ENCODE data around the gene TTLL12. TPM values are rescaled to one million over a fixed set of nuclear protein-coding genes. Genes with fewer than 3 reads are reported as not detected.

The TTLL12 gene
- total and polyA plus RNA-seq, 4 donors, result 12.2 to 16.4 (median 13.4) TPM

GRCh38 chr22:43199541-43199940 is 12.6 kb upstream of the TTLL12 start:
- no peaks in the 10 kb centered on the region for H3K4me1 ChIP-seq (ENCODE audit: control insufficient read depth in 1 of 2, insufficient read depth in 2 of 2, low read length in 2 of 2)
- WGBS, 2 donors, result 79 to 88% methylated on average over 11 of the region's 11 CpGs
- H3K4me3 ChIP-seq (ENCODE audit: low read length in 2 of 2), result no peak overlapping the region
- no peak for ATAC-seq (ENCODE audit: low FRiP score)
- H3K27ac ChIP-seq (ENCODE audit: low read depth in 1 of 2, low read length in 2 of 2), result no peak overlapping the region
- H3K36me3 ChIP-seq (ENCODE audit: control insufficient read depth in 1 of 2, insufficient read depth in 2 of 2, low read length in 1 of 2), result no peaks in the 10 kb centered on the region
- H3K27me3 ChIP-seq (ENCODE audit: control insufficient read depth in 1 of 2, insufficient read depth in 2 of 2, low read length in 1 of 2), result no peaks in the 10 kb centered on the region
- intact Hi-C loops (cut with DNase I), result no loop called here
- no peak for DNase-seq
- H3K9me3 ChIP-seq (ENCODE audit: control insufficient read depth, low read length), result no peaks in the 10 kb centered on the region

DNA sequence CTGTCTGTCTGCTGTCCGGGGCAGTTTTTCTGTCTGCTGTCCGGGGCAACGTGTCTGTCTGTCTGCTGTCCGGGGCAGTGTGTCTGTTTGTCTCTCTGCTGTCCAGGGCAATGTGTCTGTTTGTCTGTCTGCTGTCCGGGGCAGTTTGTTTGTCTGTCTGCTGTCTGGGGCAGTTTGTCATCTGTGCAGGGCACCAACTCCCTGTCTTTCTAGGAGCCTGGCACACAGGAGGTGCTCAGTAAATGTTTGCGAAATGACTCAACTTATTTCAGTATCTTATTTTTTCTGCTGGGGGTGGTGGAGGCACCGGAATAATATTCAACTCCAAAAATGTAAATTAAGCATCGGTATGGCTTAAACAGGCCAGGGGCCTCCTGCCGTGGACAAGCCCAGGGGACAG is 12.0 kb upstream of the TTLL12 start:
- 52 to 59% methylated on average over 9 of the region's 9 CpGs for WGBS, 2 donors
- ATAC-seq (ENCODE audit: low FRiP score) (no peak), DNase-seq (no peak)
- Histone ChIP-seq H3K27me3 (ENCODE audit: control insufficient read depth in 1 of 2, insufficient read depth in 2 of 2, low read length in 1 of 2) (no peaks in the 10 kb centered on the region), H3K9me3 (ENCODE audit: control insufficient read depth, low read length) (no peaks in the 10 kb centered on the region), H3K27ac (ENCODE audit: low read depth in 1 of 2, low read length in 2 of 2) (no peak overlapping the region), H3K4me3 (ENCODE audit: low read length in 2 of 2) (no peak overlapping the region), H3K36me3 (ENCODE audit: control insufficient read depth in 1 of 2, insufficient read depth in 2 of 2, low read length in 1 of 2) (no peaks in the 10 kb centered on the region), H3K4me1 (ENCODE audit: control insufficient read depth in 1 of 2, insufficient read depth in 2 of 2, low read length in 2 of 2) (no peaks in the 10 kb centered on the region)
- intact Hi-C loops (cut with DNase I), result no loop called here

DNA sequence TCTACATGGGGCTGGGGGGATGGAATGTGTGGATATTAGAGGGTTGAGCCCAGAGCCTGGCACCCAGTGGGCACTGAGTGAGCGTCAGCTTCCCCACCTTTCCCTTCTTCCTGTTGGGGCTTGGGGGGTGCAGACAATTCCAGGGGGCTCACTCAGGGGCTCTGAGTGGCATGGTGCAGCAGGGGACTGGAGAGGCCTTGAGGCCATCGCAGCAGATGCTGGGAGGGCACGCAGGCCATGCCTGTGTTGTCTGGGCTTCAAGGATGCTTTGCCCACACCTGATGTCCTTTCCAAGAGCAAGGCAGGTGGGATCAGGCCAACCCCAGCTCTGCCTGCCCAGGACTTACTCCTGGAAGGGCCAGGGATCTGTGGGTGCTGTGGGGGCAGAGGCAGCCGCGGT is 11.2 kb upstream of the TTLL12 start:
- Histone ChIP-seq H3K4me3 (ENCODE audit: low read length in 2 of 2) (no peak overlapping the region), H3K27ac (ENCODE audit: low read depth in 1 of 2, low read length in 2 of 2) (no peak overlapping the region), H3K9me3 (ENCODE audit: control insufficient read depth, low read length) (no peaks in the 10 kb centered on the region), H3K4me1 (ENCODE audit: control insufficient read depth in 1 of 2, insufficient read depth in 2 of 2, low read length in 2 of 2) (no peaks in the 10 kb centered on the region), H3K27me3 (ENCODE audit: control insufficient read depth in 1 of 2, insufficient read depth in 2 of 2, low read length in 1 of 2) (no peaks in the 10 kb centered on the region), H3K36me3 (ENCODE audit: control insufficient read depth in 1 of 2, insufficient read depth in 2 of 2, low read length in 1 of 2) (no peaks in the 10 kb centered on the region)
- intact Hi-C loops (cut with DNase I), result no loop called here
- DNase-seq, result no peak
- ATAC-seq (ENCODE audit: low FRiP score), result no peak
- 75 to 86% methylated on average over 5 of the region's 5 CpGs for WGBS, 2 donors

- Histone ChIP-seq H3K27me3 (ENCODE audit: control insufficient read depth in 1 of 2, insufficient read depth in 2 of 2, low read length in 1 of 2) (no peaks in the 10 kb centered on the region), H3K36me3 (ENCODE audit: control insufficient read depth in 1 of 2, insufficient read depth in 2 of 2, low read length in 1 of 2) (no peaks in the 10 kb centered on the region), H3K4me1 (ENCODE audit: control insufficient read depth in 1 of 2, insufficient read depth in 2 of 2, low read length in 2 of 2) (no peaks in the 10 kb centered on the region), H3K9me3 (ENCODE audit: control insufficient read depth, low read length) (no peaks in the 10 kb centered on the region), H3K4me3 (ENCODE audit: low read length in 2 of 2) (no peak overlapping the region), H3K27ac (ENCODE audit: low read depth in 1 of 2, low read length in 2 of 2) (no peak overlapping the region)
- no peak for DNase-seq
- 58 to 63% methylated on average over 20 to 22 of the region's 22 CpGs for WGBS, 2 donors
- no peak for ATAC-seq (ENCODE audit: low FRiP score)
- intact Hi-C loops (cut with DNase I), result no loop called here
Measured at GRCh38 chr22:43197271-43197941, 10.5 kb upstream of the TTLL12 start.

DNA sequence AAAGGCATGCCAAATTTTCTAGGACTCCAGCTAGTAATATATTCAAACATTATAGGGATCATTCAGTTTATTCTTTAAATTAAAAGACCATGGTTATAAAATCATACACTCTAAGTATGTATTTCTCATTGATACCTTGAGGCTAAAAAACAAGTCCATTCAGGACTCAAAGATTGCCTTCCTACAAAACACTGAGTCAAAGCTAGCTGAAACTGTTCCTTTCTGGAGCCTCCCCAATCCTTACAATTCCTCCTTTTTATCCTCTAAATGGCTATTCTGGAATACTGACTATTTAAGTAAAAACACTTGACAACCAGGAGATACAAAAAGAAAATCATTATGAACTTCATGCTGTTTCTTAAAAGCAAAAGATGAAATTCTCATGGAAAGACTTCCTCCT is 4.9 kb upstream of the TTLL12 start:
- ATAC-seq (ENCODE audit: low FRiP score), result no peak
- no peak for DNase-seq
- intact Hi-C loops (cut with DNase I), result no loop called here
- Histone ChIP-seq H3K27ac (ENCODE audit: low read depth in 1 of 2, low read length in 2 of 2) (no peak overlapping the region), H3K27me3 (ENCODE audit: control insufficient read depth in 1 of 2, insufficient read depth in 2 of 2, low read length in 1 of 2) (no peaks in the 10 kb centered on the region), H3K4me1 (ENCODE audit: control insufficient read depth in 1 of 2, insufficient read depth in 2 of 2, low read length in 2 of 2) (no peaks in the 10 kb centered on the region), H3K9me3 (ENCODE audit: control insufficient read depth, low read length) (no peaks in the 10 kb centered on the region), H3K4me3 (ENCODE audit: low read length in 2 of 2) (no peak overlapping the region), H3K36me3 (ENCODE audit: control insufficient read depth in 1 of 2, insufficient read depth in 2 of 2, low read length in 1 of 2) (no peaks in the 10 kb centered on the region)

DNA sequence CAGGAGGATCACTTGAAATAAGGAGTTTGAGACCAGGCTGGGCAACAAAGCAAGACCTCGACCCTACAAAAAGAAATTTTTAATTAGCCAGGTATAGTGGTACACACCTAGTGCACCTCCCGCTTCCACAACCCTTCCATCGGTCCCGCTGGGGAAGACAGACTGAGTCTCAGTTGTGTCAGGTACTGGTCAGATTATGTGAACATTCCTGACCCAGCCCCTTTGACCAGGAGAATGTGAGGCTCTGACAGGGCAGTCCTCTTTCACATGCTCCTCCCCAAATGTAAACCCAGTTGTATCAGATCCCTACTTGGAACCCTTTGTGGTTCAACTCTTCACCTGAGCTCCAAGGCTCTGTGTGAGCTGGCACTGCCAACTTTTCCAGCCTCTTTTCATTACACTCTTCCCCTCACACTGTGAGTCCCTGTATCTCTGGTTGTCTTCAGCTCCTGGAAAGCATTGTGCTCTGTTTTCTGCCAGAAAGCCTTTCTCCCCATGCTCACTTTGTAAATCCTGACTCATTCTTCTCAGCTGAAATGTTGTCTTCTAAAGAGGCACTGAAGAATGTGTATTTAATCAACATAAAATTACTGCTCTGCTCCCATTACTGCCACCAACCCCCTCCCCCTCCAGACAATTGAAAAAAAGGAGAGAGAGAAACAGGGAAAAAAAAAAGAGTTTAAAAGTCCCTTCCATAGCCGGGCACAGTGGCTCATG is 2.1 kb upstream of the TTLL12 start:
- no peaks in the 10 kb centered on the region for H3K27me3 ChIP-seq (ENCODE audit: control insufficient read depth in 1 of 2, insufficient read depth in 2 of 2, low read length in 1 of 2)
- H3K4me3 ChIP-seq (ENCODE audit: low read length in 2 of 2), result no peak overlapping the region
- H3K9me3 ChIP-seq (ENCODE audit: control insufficient read depth, low read length), result no peaks in the 10 kb centered on the region
- no peaks in the 10 kb centered on the region for H3K4me1 ChIP-seq (ENCODE audit: control insufficient read depth in 1 of 2, insufficient read depth in 2 of 2, low read length in 2 of 2)
- intact Hi-C loops (cut with DNase I), result no loop called here
- 87 to 91% methylated on average over 5 of the region's 5 CpGs for WGBS, 2 donors
- DNase-seq (no peak), ATAC-seq (ENCODE audit: low FRiP score) (no peak)
- H3K27ac ChIP-seq (ENCODE audit: low read depth in 1 of 2, low read length in 2 of 2), result no peak overlapping the region
- H3K36me3 ChIP-seq (ENCODE audit: control insufficient read depth in 1 of 2, insufficient read depth in 2 of 2, low read length in 1 of 2), result no peaks in the 10 kb centered on the region

- WGBS, 2 donors, result 5 to 8% methylated on average over 45 to 60 of the region's 86 CpGs
- Histone ChIP-seq H3K27me3 (ENCODE audit: control insufficient read depth in 1 of 2, insufficient read depth in 2 of 2, low read length in 1 of 2) (no peaks in the 10 kb centered on the region), H3K4me3 (ENCODE audit: low read length in 2 of 2) (peak overlapping the region in 1 of 2 donors; percentile 86), H3K9me3 (ENCODE audit: control insufficient read depth, low read length) (no peaks in the 10 kb centered on the region), H3K36me3 (ENCODE audit: control insufficient read depth in 1 of 2, insufficient read depth in 2 of 2, low read length in 1 of 2) (no peaks in the 10 kb centered on the region), H3K4me1 (ENCODE audit: control insufficient read depth in 1 of 2, insufficient read depth in 2 of 2, low read length in 2 of 2) (no peaks in the 10 kb centered on the region), H3K27ac (ENCODE audit: low read depth in 1 of 2, low read length in 2 of 2) (peak overlapping the region; percentile 38 to 96)
- ATAC-seq (ENCODE audit: low FRiP score) (peak; percentile 95), DNase-seq (peak; percentile 97 to 99)
- intact Hi-C loops (cut with DNase I), result loop anchor here in 1 of 2 donors (2.0 kb wide), 1 partner anchor 35 kb away; no protein-coding TSS in a partner anchor
Measured at GRCh38 chr22:43187171-43188099, 501 bp upstream of the TTLL12 start.

DNA sequence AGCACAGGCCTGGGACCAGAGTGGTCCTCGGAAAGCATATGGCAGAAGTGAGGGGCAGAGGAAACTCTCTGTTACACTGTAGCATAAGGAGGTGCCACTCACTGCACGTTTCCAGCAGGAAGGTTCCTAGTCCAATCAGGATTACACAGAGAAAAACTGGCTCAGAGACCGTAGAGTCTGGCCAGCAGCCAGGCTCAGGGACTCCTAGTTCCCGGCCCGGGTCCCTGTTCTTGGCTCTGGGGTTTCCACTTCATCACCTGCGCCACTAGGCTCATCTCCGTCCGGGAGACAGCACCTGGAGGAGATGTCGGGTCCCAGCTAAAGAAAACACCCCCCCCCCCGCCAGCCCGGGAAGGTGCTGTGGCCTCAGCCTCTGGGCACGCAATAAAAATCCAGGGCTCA is 1.1 kb downstream of the TTLL12 start:
- DNase-seq, result peak in 1 of 2 donors; percentile 64
- H3K4me3 ChIP-seq (ENCODE audit: low read length in 2 of 2), result peak overlapping the region; percentile 51 to 66
- intact Hi-C loops (cut with DNase I), result loop anchor here in 1 of 2 donors (2.0 kb wide), 1 partner anchor 33 kb away; no protein-coding TSS in a partner anchor
- no peaks in the 10 kb centered on the region for H3K36me3 ChIP-seq (ENCODE audit: control insufficient read depth in 1 of 2, insufficient read depth in 2 of 2, low read length in 1 of 2)
- 4 to 6% methylated on average over 12 of the region's 12 CpGs for WGBS, 2 donors
- no peak overlapping the region for H3K27ac ChIP-seq (ENCODE audit: low read depth in 1 of 2, low read length in 2 of 2)
- ATAC-seq (ENCODE audit: low FRiP score), result peak; percentile 35
- H3K9me3 ChIP-seq (ENCODE audit: control insufficient read depth, low read length), result no peaks in the 10 kb centered on the region
- H3K4me1 ChIP-seq (ENCODE audit: control insufficient read depth in 1 of 2, insufficient read depth in 2 of 2, low read length in 2 of 2), result no peaks in the 10 kb centered on the region
- no peaks in the 10 kb centered on the region for H3K27me3 ChIP-seq (ENCODE audit: control insufficient read depth in 1 of 2, insufficient read depth in 2 of 2, low read length in 1 of 2)

Measured in aorta (tissue), 5 donors.